Choroid plexus epithelial cell (primary cell): Measurements from ENCODE around the gene SBF1.

Source experiments
- DNase-seq: peaks from one replicate; pipeline ENCODE4 v3.0.0-alpha.2; 2010; ENCODE audit warnings: low read depth
- H3K4me3 ChIP-seq: 2 replicates; pipeline ENCODE4 v1.5.1; 2011; ENCODE audit warnings: low read depth, mild to moderate bottlenecking, control low read depth, low read length, moderate library complexity
- CTCF ChIP-seq: conservative IDR thresholded peaks from 2 replicates; pipeline ENCODE4 v1.5.1; 2011; ENCODE audit warnings: low read depth, mild to moderate bottlenecking, control low read depth, inconsistent platforms, low read length, moderate library complexity

SBF1 gene

DNA sequence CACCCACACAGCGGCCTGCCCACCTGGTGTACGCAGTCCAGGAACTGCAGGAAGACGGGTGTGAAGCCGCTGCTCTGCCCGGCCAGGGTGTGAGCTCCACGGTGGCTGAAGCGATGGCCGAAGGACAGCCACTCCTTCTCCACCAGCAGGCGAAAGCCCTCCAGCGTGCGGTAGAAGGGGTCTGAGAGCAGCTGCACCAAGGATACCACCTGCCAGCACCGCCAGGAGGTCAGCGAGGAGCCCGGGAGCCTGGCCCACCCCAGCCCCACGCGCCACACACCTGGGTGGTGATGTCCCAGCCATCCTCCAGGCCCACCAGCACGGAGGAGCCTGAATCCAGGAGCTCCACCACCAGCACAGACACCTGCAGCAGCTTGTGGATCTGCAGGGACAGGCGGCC, 19.6 kb downstream of the SBF1 start:
- TF ChIP-seq CTCF, result no peak
- DNase-seq, result no peak
- no peak overlapping the region for H3K4me3 ChIP-seq

DNA sequence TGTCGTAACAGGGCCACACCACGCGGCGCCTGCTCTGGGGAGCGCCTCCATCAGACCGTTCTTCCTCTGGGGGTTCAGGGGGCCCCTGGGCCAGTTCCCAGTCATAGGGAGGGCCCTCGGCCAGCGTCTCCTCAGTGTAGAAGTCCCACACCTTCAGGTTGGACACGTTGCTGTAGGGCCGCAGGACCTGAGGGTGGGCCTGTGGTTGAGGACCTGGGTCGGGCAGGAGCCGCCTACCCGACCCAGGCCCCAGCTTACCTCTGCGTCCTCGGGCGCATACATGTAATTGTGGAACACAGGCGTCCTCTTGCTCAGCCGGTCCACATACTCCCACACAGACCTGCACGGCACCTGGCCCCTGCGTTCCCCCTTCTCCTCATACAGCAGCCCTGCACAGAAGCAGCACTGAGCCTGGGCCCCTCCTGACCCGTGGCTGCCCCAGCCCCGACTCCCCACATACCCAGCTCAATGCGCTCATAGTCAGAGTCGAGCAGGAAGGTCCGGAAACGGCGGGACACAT, 20.2 kb downstream of the SBF1 start:
- no peak for TF ChIP-seq CTCF
- DNase-seq, result no peak
- H3K4me3 ChIP-seq, result no peak overlapping the region

DNA sequence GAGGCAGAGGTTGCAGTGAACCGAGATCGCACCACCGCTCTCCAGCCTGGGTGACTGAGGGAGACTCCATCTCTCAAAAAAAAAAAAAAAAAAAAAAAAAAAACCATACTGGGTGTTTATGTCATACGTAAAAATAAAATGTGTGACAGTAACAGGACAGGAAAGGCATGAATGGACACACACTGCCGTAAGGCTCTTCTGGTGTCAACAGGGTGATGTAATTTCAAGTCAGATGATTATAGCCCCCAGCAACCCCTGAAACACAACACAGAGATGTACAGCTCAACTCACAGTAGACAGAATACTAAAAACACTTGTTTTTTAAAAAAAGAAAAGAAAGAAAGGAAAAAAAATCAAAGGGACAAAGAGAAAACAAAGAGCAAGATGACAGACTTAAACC, 22.2 kb downstream of the SBF1 start:
- no peak overlapping the region for H3K4me3 ChIP-seq
- TF ChIP-seq CTCF, result no peak
- no peak for DNase-seq

DNA sequence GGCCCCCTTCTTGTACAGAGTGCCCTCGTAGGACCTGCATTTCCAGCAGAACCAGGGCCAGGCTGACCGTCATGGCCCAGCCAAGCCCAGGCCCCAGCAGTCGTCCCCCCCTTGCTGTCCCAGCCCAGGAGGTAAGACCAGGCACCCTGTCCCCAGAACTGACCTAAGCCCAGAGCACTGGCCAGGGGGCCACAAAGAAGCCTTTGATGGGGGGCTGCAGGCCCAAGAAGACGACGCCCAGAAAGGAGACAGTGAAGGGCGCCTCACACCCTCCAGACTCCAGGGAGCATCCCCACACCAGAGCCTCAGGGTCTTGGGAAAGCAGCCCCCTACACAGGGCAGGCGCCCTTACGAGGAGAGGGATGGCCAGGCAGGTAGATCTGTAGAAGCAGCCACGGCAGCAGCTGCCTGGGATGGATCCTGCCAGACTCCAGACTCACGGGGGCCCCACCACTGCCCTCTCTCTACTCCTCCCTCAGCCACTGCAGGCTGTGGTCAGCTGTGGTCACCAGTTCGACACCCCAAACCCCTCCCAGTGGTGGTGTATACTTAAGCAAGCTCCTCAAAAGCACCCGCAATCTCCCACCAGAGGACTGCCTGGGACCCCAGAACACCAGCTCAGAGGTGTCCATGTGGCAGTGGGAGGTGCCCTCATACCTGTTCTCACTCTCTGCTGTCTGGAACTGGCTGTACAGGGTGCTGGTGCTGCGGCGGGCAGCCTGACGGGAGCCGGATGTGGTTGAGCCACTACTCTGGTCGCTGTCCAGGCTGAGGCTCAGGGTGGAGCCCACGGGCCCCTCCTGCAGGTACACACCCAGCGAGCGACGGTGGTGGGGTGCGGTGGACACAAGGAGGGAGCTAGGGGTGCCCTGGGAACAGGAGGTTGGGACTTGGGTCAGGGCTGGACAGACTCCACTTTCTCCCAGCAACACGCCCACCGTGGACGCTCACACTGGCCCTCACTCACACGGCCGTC, 27.0 kb downstream of the SBF1 start:
- DNase-seq, result no peak
- no peak overlapping the region for H3K4me3 ChIP-seq
- TF ChIP-seq CTCF, result no peak

DNA sequence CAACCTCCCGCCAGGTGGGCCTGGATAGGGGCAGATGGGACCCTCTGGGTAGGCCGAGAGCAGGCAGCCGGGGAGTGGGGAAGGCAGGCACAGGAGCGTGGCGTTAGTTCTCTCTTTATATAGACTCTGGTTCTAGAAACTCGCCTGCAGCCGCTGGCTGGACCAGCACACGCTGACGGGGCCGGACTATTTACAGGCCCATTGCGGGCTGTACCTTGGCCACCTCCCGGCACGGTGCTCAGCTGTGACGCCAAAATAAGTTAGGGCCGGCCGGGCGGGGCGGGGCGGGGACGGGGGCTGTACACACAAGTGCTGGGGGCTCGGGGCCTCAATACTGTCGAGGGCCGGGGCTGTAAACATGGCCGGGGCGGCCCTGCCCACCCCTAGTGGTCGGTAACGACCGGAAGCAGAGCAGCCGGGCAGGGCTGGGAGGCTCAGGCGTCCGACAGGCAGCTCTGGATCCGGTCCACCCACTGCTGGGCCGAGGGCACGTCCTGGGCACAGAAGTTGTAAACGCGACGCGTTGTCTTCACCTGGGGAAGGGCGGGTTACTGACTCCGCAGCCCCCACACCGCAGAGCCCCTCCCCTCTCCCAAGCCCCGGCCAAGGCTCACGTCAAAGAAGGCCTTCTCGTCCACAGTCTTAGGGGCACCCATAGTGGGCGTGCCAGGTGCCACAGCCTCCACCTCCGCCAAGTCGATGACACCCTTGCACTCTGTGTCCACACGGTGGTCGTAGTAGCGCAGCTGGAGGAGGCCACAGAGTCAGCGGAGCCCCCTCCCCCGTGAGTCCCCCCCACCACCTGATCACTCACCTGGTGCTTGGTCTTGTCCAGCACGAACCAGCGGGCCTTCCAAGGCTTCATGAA, 27.9 kb downstream of the SBF1 start:
- no peak for DNase-seq

More for the DNA sequence above, 27.9 kb downstream of the SBF1 start:
- H3K4me3 ChIP-seq, result no peak overlapping the region
- no peak for TF ChIP-seq CTCF
